ENCODE measurements around the gene KLF13.
"Not testable (repeated sequence)": the region's sequence is repeated elsewhere in the genome, so short reads cannot be mapped to it uniquely, and the experiment has no call there.

The KLF13 gene

GRCh38 chr15:31347067-31347975, 20.7 kb downstream of the KLF13 start:
- no peak for DNase-seq

- DNase-seq = no peak
Measured at GRCh38 chr15:31347981-31348803, 21.6 kb downstream of the KLF13 start.

DNA sequence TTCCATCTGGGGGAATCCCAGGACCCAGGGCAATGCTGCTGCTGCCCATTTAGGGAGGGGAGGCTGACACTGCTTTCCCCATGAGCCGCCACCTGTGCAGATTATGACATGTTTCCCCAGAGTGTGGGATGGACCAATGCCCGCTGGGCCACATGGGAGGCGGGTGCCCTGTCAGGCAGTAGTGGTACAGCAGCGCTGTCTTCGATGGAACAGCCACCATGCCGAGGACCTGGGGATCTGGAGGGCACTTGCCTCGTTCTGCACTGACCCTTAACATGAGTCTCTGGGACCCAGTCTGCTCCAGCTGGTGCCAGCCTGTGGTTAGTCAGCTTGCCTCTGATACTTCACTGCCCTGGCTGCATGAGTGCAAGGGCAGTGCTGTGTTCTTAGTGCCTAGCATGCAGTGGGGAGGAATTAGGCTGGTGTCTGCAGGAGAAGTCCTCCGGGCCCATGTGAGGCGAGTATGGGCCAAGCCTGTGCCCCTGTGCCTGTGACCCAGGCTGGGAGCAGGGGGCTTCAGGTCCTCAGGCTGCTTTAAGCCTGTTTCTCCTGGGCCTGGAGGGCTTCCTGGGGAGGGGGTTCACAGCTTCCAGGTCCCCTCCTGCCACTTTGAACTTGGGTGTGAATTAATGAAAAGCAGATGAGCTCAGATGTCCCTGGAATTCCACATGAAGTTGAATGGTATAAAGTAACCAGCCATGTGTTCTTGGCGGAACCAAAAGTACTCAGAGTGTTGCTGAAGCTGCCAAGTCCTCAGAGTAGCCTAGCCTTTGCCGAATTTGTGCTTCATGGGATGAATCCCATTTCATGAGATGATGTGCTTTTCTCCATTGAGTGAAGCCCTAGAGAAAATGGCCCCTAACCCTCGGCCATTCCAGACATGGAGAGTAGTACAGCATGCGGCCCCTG, 22.9 kb downstream of the KLF13 start:
- no peak for DNase-seq

DNA sequence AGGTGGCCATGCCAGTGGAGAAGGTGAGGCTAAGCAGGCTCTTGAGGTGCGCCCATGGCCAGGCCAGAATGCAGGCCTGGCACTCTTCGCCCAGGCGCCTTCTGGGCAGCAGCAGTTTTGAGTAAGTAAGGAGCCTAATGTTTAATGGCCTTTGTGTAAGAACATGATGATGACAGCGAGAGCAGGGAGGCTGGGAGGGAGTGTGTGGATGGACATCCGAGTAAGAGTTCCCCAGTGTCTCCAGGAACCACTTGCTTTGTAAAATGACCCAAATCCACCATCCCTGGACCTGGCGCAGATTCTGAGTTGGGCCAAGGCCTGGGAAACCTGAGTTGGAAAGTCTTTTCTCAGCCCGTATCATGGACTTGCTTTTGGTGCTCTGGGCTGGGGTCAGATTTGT, 24.1 kb downstream of the KLF13 start:
- DNase-seq = no peak

DNA sequence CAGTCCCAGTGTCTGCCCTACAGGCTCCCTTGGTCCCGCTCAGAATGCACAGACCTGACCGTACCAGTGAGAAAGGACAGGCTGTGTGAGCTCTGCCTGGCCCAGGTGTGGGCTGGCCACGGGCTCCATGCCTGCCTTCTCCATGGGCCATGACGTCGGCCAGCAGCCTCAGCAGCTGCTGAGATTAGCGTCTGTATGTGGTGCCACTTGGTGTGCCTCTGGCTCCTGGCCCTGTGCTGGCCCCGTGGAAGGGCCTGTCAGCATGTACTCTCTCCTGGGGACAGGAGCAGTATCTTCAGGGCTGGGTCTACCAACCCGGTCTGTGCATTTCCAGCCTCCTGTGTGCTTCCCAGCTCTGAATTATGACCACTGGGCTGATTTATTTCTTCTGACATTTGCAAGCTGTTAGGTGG, 25.7 kb downstream of the KLF13 start:
- DNase-seq = no peak

- peak; percentile 93 for DNase-seq
Measured at GRCh38 chr15:31352911-31353811, 26.5 kb downstream of the KLF13 start.

DNA sequence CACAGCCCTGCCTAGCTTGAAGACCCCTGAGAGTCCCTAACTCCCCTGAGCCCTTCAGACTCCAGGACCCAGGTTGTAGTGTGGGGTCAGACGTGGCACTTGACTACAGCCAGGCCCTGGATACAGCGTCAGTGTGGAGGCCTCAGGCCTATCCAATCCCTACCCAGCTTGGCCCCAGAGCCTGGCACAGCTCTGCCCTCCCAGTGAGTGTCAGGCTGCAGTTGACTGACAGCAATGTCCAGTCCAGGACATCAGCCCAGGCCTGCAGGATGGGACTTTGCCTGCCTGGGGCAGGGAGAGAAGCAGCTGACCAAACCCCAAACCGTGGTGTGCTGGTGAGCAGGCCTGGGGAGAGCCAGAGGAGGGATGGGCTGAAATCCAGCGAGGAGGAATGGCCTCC, 27.3 kb downstream of the KLF13 start:
- DNase-seq = no peak

- DNase-seq = not testable (repeated sequence)
Measured at GRCh38 chr15:31356097-31356496, 29.5 kb downstream of the KLF13 start.

DNA sequence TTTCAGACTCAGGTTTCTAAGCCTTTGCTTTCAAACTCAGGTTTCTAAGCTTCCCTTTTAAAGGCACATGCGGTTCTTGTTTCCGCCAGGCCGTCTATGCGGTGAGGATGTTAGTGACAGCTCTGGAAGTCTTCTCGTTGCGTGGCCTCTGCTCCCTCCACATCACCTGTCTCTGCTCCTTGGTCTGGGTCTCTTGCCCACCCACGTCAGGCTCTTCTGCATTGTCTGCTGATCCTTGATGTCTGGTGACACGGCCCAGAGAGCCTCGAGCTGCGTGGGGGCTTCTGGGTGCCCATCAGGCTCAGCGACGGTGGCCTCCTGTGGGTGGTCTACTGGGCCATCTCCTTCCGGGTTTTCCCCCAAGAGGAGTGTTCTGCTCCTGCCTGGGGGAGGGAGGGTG, 30.5 kb downstream of the KLF13 start:
- no peak for DNase-seq

DNA sequence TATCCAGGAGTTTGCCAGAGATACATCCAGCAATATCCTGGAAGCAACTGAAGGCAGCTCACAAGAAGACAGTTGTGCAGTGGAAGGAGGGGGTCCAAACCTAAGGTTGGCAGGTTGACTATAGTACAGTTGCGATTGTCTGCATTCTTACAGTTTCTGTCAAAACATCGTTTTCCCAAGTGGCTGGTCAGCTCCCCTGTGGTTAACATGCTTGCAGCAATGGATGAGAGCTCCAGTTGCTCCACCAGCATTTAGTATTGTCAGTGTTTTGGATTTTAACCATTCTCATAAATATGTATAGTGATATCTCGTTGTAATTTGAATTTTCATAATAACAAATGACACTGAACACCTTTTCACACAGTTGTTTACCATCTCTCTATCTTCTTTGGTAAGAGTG, 31.5 kb downstream of the KLF13 start:
- no peak for DNase-seq

GRCh38 chr15:31358957-31359701, 32.5 kb downstream of the KLF13 start:
- no peak for DNase-seq

DNA sequence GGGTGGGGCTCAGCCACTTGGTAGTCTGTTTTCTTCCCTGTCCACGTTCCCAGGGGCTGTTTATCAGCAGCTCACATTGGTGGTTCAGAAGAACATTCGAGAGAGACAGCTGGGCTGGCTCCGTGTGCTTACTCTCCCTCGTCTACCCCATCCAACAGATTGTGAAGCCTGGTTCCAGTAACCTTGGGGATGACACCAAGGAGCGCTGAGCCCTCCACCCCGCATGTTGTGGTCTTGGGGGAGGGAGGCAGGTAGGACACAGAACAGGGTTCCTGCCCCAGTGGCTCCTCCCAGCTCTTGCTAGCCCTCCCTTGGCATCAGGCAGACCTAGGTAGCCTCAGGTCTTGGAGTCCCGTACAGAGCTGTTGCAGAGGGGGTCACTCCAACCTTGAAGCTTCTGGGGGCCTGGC, 33.1 kb downstream of the KLF13 start:
- no peak for DNase-seq

GRCh38 chr15:31360158-31360561, 33.5 kb downstream of the KLF13 start:
- DNase-seq = no peak

GRCh38 chr15:31360843-31361763, 34.5 kb downstream of the KLF13 start:
- DNase-seq = no peak

DNA sequence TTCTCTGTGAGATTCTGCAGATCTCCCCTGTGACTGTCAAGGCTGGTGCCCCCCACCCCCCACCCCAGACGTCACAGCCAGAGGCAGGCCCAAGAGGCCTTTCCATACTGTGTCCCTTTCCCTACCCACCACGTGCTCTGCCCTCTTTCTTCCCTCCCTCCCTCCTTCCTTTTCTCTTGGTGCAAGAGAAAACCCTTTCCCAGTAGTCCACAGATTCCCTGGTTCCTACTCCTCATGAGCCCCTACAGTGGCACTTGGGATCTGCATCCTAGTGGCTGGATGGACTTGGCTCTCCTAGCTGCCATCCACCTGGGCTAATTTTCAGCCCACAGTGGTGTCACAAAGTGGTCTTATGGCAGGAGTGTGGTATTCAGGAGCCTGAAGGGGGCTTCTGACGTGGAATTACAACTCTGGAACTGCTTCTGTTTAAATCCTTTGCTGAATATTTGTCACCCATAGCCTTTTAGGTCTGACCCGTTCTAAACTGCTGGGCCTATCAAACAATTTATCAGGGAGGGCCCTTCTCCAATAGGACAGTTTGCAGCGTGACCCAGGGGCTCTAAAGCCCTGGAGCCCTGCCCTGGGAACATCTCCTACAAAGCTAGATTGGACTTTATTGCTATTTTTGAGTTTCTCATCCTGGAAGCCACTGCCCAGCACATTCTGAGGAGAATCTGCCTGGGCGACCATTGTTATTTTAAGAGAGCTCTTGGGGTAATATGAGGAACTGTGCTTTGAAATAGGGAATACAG, 35.3 kb downstream of the KLF13 start:
- DNase-seq = no peak

- DNase-seq = no peak
Measured at GRCh38 chr15:31362886-31363285, 36.3 kb downstream of the KLF13 start.

DNA sequence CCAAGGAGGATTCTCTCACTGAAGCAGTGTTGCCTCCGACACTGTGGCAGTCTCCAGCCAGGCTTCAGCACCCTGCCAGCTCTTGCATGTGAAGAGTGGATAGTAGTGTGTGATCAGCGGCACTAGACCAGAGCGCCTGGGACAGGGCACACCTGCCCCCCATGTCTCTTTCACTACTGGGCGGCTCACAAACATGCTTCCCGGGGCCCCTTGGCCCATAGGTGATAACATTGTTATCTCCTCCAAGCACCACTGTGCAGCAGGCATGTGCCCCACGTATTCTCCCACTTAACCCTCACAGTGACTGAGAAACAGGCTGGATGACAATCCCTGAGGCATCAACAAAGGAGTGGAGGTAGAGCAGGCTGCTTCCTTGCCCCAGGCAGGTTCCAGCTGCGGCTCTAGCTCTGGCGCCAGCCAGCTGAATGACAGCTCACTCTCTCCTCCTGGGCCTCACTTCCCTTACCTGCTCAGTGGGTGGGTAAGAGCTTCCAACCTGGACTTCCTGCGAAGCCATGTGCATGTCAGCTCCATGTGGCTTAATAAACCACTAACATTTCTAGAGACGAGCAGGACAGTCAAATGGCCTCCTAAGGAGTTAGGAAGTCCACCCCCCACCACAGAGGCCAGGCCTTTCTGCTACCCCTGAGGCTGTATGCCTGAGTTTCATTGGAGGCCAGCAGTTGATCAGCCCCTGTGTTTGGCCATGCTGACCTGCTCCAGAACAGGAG, 37.8 kb downstream of the KLF13 start:
- DNase-seq = no peak

GRCh38 chr15:31365032-31365654, 38.5 kb downstream of the KLF13 start:
- no peak for DNase-seq
